ENCODE measurements around the gene HSDL2. TPM values are rescaled to one million over a fixed set of nuclear protein-coding genes. Genes with fewer than 3 reads are reported as not detected.

The HSDL2 gene
- total and polyA plus RNA-seq, 10 of the 15 experiments (the other 5 are each of a cell fraction or from before 2014, with no cell fraction given) = 20.9 to 46.1 (median 27.0) TPM

GRCh38 chr9:112493393-112494137 is 113.7 kb downstream of the HSDL2 start:
- peaks cover 17% of the 10 kb centered on the region for H3K79me2 ChIP-seq (ENCODE audit: control insufficient read depth, insufficient read depth, low read length)
- H3K9ac ChIP-seq (ENCODE audit: control insufficient read depth, insufficient read depth, low read length) = no peak overlapping the region
- ATAC-seq (no peak), FAIRE-seq (no peak), DNase-seq (ENCODE audit: low read depth, low spot score) (no peak)
- POLR2A ChIA-PET = no interaction called here
- no peak overlapping the region for H3K4me3 ChIP-seq
- no peaks in the 10 kb centered on the region for H3K4me1 ChIP-seq (ENCODE audit: control insufficient read depth, insufficient read depth, low read length)
- TF ChIP-seq TARDBP (IDR thresholded peaks at IDR 0.05; ENCODE audit: borderline replicate concordance) = no peak
- no peak for TF ChIP-seq HDAC6 (IDR thresholded peaks at IDR 0.05; ENCODE audit: unreplicated experiment)
- no peak for TF ChIP-seq SUZ12 (IDR thresholded peaks at IDR 0.05; ENCODE audit: unreplicated experiment)
- no peak for TF ChIP-seq RAD51 (IDR thresholded peaks at IDR 0.05)
- TF ChIP-seq SIX5 (IDR thresholded peaks at IDR 0.05; ENCODE audit: low read depth, low read length, severe bottlenecking) = no peak
- no peak for TF ChIP-seq PRDM15 (CRISPR knock-in tag; IDR thresholded peaks at IDR 0.05)
- no peak for TF ChIP-seq KAT2A (conservative IDR thresholded peaks at IDR 0.05; ENCODE audit: control insufficient read depth, low read depth, low read length)
- no peak for TF ChIP-seq KLF5 (IDR thresholded peaks at IDR 0.05; ENCODE audit: partially characterized antibody)
- TF ChIP-seq PAX5 (IDR thresholded peaks at IDR 0.05; ENCODE audit: borderline replicate concordance, low read depth, low read length) = no peak
- H3K4me2 ChIP-seq (ENCODE audit: control insufficient read depth, insufficient read depth) = no peak overlapping the region
- H3K27me3 ChIP-seq (replicated peaks in 1 of 2; ENCODE audit: control insufficient read depth in 2 of 2, insufficient read depth in 2 of 2, low read length in 1 of 2) = no peaks in the 10 kb centered on the region
- no peaks in the 10 kb centered on the region for H4K20me1 ChIP-seq (ENCODE audit: control insufficient read depth, insufficient read depth)
- H3K9me3 ChIP-seq (replicated peaks; ENCODE audit: control insufficient read depth, insufficient read depth, low read length) = peaks cover 16% of the 10 kb centered on the region
- peaks cover 0 to 6% of the 10 kb centered on the region in 2 experiments; a peak in 2 of 4 replicates for H3K36me3 ChIP-seq (ENCODE audit: control insufficient read depth in 2 of 2, insufficient read depth in 2 of 2, low read length in 1 of 2)
- H2AFZ ChIP-seq (ENCODE audit: control insufficient read depth, low read depth, low read length) = no peak overlapping the region
- SMC1A ChIA-PET (ENCODE audit: uncharacterized antibody, unreplicated experiment) = no interaction called here
- CTCF ChIA-PET = interaction anchor here (0.8 kb wide), 1 partner anchor 37 kb away, joined by 3 read pairs; no protein-coding TSS in a partner anchor
- H3K27ac ChIP-seq (ENCODE audit: control insufficient read depth, insufficient read depth) = no peak overlapping the region
- in situ Hi-C loops (cut with MboI) = no loop called here
- BruUV-seq (replicated peaks) = no TSS peak
- RAD21 ChIA-PET (ENCODE audit: unreplicated experiment) = no interaction called here
- intact Hi-C loops (cut with micrococcal nuclease; ENCODE audit: unreplicated experiment) = no loop called here
- 100% methylated on average over 1 of the region's 1 CpG for WGBS (ENCODE audit: insufficient coverage, insufficient replicate concordance, low lambda C conversion rate, missing lambda C conversion rate)
